Small intestine (tissue), 7 donors: Measurements from ENCODE around the gene PFDN1. TPM values are rescaled to one million over a fixed set of nuclear protein-coding genes. Genes with fewer than 3 reads are reported as not detected.

Experiments
- DNase-seq, 2 donors: peaks; one replicate each; pipeline versions ENCODE4 v3.0.0 to v3.0.0-alpha.2; 2013
- FAIRE-seq: peaks from 2 replicates; lab custom pipeline; 2012; peaks lifted over from hg19 to GRCh38; lab: Jason Lieb, UNC
- H3K27ac ChIP-seq, 3 donors: one replicate each; pipeline ENCODE4 v1.5.1; 2013; ENCODE audit warnings: low read length in 2 of 3, mild to moderate bottlenecking in 2 of 3, control low read depth in 1 of 3, inconsistent platforms in 1 of 3, low read depth in 1 of 3, moderate library complexity in 1 of 3
- H3K27me3 ChIP-seq, 3 donors: one replicate each; pipeline ENCODE4 v1.6.1; 2013; ENCODE audit warnings: low read length in 3 of 3, inconsistent platforms in 1 of 3; ENCODE audit not compliant: control insufficient read depth in 3 of 3, insufficient read depth in 3 of 3
- H3K36me3 ChIP-seq, 3 donors: one replicate each; pipeline ENCODE4 v1.6.1; 2013; ENCODE audit warnings: low read length in 3 of 3, inconsistent platforms in 1 of 3, low read depth in 1 of 3, mild to moderate bottlenecking in 1 of 3, moderate library complexity in 1 of 3; ENCODE audit not compliant: control insufficient read depth in 3 of 3, insufficient read depth in 2 of 3
- H3K4me1 ChIP-seq, 3 donors: one replicate each; pipeline ENCODE4 v1.6.1; 2013; ENCODE audit warnings: low read length in 2 of 3, inconsistent platforms in 1 of 3, low read depth in 1 of 3, mild to moderate bottlenecking in 1 of 3, moderate library complexity in 1 of 3; ENCODE audit not compliant: control insufficient read depth in 3 of 3, insufficient read depth in 2 of 3
- H3K4me3 ChIP-seq, 3 donors: one replicate each; pipeline ENCODE4 v1.5.1; 2013; ENCODE audit warnings: low read length in 3 of 3, control low read depth in 1 of 3, inconsistent platforms in 1 of 3, low read depth in 1 of 3, mild to moderate bottlenecking in 1 of 3, moderate library complexity in 1 of 3
- H3K9me3 ChIP-seq, 2 donors: one replicate each; pipeline ENCODE4 v1.6.1; 2013; ENCODE audit warnings: low read depth in 1 of 2, low read length in 1 of 2; ENCODE audit not compliant: control insufficient read depth in 2 of 2, insufficient read depth in 1 of 2
- WGBS, 3 donors: extraction: QIAGEN DNeasy Blood & Tissue Kit; methylation state at CpG; one replicate each; pipeline ENCODE4 v1.1.7; 2013; 5-methylcytosine and 5-hydroxymethylcytosine counted together
- polyA plus RNA-seq, 4 donors: library from polyadenylated mRNA; stranded (reverse) in 3 of 4; unstranded in 1 of 4; fragments of 200-250 nt in 3 of 4; fragments of 120-200 nt in 1 of 4; gene quantifications; one replicate each; pipeline versions ENCODE4 v1.2.1 to v1.2.3, GENCODE V29; 2013
- donor health status: healthy with polysubstance abuse.
- donor health status: control.
- donor health status: control.
- donor health status: Bipolar disorder and iron deficiency.
- donor health status: healthy.

PFDN1 gene
- polyA plus RNA-seq, 4 donors: 53.8 to 73.1 (median 66.8) TPM

GRCh38 chr5:140312791-140313189 lies 9.9 kb upstream of the PFDN1 start:
- WGBS, 3 donors: 85 to 94% (median 88%) methylated on average over 7 of the region's 7 CpGs
- no peak for DNase-seq
- no peaks in the 10 kb centered on the region for H3K27me3 ChIP-seq
- no peaks in the 10 kb centered on the region for H3K9me3 ChIP-seq
- FAIRE-seq: no peak
- peaks cover 6 to 16% (median 7%) of the 10 kb centered on the region in 3 donors for H3K4me1 ChIP-seq
- no peaks in the 10 kb centered on the region for H3K36me3 ChIP-seq
- H3K4me3 ChIP-seq: no peak overlapping the region
- peak overlapping the region in 2 of 3 donors; percentile 17 to 22 for H3K27ac ChIP-seq

- WGBS, 3 donors: 22 to 32% (median 27%) methylated on average over 4 of the region's 4 CpGs
- DNase-seq: peak in 1 of 2 donors; percentile 37
- no peaks in the 10 kb centered on the region for H3K27me3 ChIP-seq
- H3K9me3 ChIP-seq: no peaks in the 10 kb centered on the region
- no peak for FAIRE-seq
- no peak overlapping the region for H3K4me3 ChIP-seq
- H3K36me3 ChIP-seq: no peaks in the 10 kb centered on the region
- H3K4me1 ChIP-seq: peaks cover 6 to 16% (median 7%) of the 10 kb centered on the region in 3 donors
- peak overlapping the region in 2 of 3 donors; percentile 0 to 22 for H3K27ac ChIP-seq
These were observed 9.3 kb upstream of the PFDN1 start for GRCh38 chr5:140312067-140312790.

GRCh38 chr5:140311011-140311467 lies 8.1 kb upstream of the PFDN1 start:
- 77 to 79% (median 77%) methylated on average over 5 of the region's 5 CpGs for WGBS, 3 donors
- peak; percentile 72 to 86 for DNase-seq
- FAIRE-seq: no peak

GRCh38 chr5:140310434-140310833 lies 7.5 kb upstream of the PFDN1 start:
- DNase-seq (peak; percentile 54 to 57), FAIRE-seq (no peak)
- no peaks in the 10 kb centered on the region for H3K9me3 ChIP-seq
- H3K4me3 ChIP-seq: no peak overlapping the region
- 53 to 56% (median 54%) methylated on average over 2 of the region's 2 CpGs for WGBS, 3 donors
- H3K27me3 ChIP-seq: no peaks in the 10 kb centered on the region
- H3K4me1 ChIP-seq: peaks cover 6 to 16% (median 7%) of the 10 kb centered on the region in 3 donors
- peak overlapping the region in 2 of 3 donors; percentile 38 to 74 for H3K27ac ChIP-seq
- no peaks in the 10 kb centered on the region for H3K36me3 ChIP-seq

More at GRCh38 chr5:140311011-140311467, 8.1 kb upstream of the PFDN1 start:
- Histone ChIP-seq H3K36me3 (no peaks in the 10 kb centered on the region), H3K4me3 (no peak overlapping the region), H3K27me3 (no peaks in the 10 kb centered on the region), H3K9me3 (no peaks in the 10 kb centered on the region), H3K4me1 (peaks cover 6 to 16% (median 7%) of the 10 kb centered on the region in 3 donors), H3K27ac (peak overlapping the region; percentile 32 to 74 (median 53))

- Histone ChIP-seq H3K4me1 (peaks cover 6 to 16% (median 7%) of the 10 kb centered on the region in 3 donors), H3K9me3 (no peaks in the 10 kb centered on the region), H3K4me3 (no peak overlapping the region), H3K36me3 (no peaks in the 10 kb centered on the region), H3K27ac (peak overlapping the region in 1 of 3 donors; percentile 74), H3K27me3 (no peaks in the 10 kb centered on the region)
- DNase-seq (no peak), FAIRE-seq (no peak)
- 86 to 94% (median 88%) methylated on average over 3 of the region's 3 CpGs for WGBS, 3 donors
These were observed 6.9 kb upstream of the PFDN1 start for GRCh38 chr5:140309706-140310249.

GRCh38 chr5:140305471-140305870 lies 2.6 kb upstream of the PFDN1 start:
- no peaks in the 10 kb centered on the region for H3K9me3 ChIP-seq
- DNase-seq (no peak), FAIRE-seq (no peak)
- no peak overlapping the region for H3K4me3 ChIP-seq
- no peaks in the 10 kb centered on the region for H3K36me3 ChIP-seq
- peaks cover 1 to 22% (median 7%) of the 10 kb centered on the region in 3 donors for H3K4me1 ChIP-seq
- H3K27me3 ChIP-seq: no peaks in the 10 kb centered on the region
- H3K27ac ChIP-seq: no peak overlapping the region
- WGBS, 3 donors: 91 to 100% (median 94%) methylated on average over 1 of the region's 1 CpG

GRCh38 chr5:140303966-140304365 lies 1.1 kb upstream of the PFDN1 start:
- no peak overlapping the region for H3K4me3 ChIP-seq
- 87 to 90% (median 90%) methylated on average over 15 of the region's 15 CpGs for WGBS, 3 donors
- no peak for FAIRE-seq

GRCh38 chr5:140301136-140301535 lies 1.8 kb downstream of the PFDN1 start:
- FAIRE-seq (no peak), DNase-seq (no peak)
- H3K4me1 ChIP-seq: peaks cover 0 to 14% (median 7%) of the 10 kb centered on the region in 3 donors
- peaks cover 0 to 15% (median 0%) of the 10 kb centered on the region in 3 donors for H3K36me3 ChIP-seq
- H3K4me3 ChIP-seq: no peak overlapping the region
- H3K27me3 ChIP-seq: no peaks in the 10 kb centered on the region
- no peak overlapping the region for H3K27ac ChIP-seq
- no peaks in the 10 kb centered on the region for H3K9me3 ChIP-seq
- WGBS, 3 donors: 81 to 97% (median 81%) methylated on average over 1 of the region's 1 CpG

More at GRCh38 chr5:140303966-140304365, 1.1 kb upstream of the PFDN1 start:
- peaks cover 0 to 12% (median 0%) of the 10 kb centered on the region in 3 donors for H3K36me3 ChIP-seq
- no peak for DNase-seq
- H3K9me3 ChIP-seq: no peaks in the 10 kb centered on the region
- no peaks in the 10 kb centered on the region for H3K27me3 ChIP-seq
- H3K27ac ChIP-seq: no peak overlapping the region
- peaks cover 0 to 14% (median 7%) of the 10 kb centered on the region in 3 donors for H3K4me1 ChIP-seq
